A549 (cell line): ENCODE measurements around the gene SLC2A6.

Source experiments
- BHLHE40 ChIP-seq: IDR thresholded peaks from 2 replicates; pipeline ENCODE4 v1.6.1; 2012; ENCODE audit warnings: low read depth, low read length, inconsistent platforms
- CEBPB ChIP-seq, 2 experiments: fragments of >200 bp in 1 of 2; sonication (Bioruptor Twin) in 1 of 2; formaldehyde crosslinking in 1 of 2; IDR thresholded peaks; 2 replicates each; pipeline ENCODE4 v1.6.1; 2012 to 2016
- EP300 ChIP-seq, 2 experiments: fragments of >200 bp; sonication (Bioruptor Twin); formaldehyde crosslinking; IDR thresholded peaks; 2 replicates in 1 of 2; 3 replicates in 1 of 2; pipeline ENCODE4 v1.6.1; 2016 to 2017
- HDAC2 ChIP-seq: fragments of 200-600 bp; sonication (generic); IDR thresholded peaks from 2 replicates; pipeline ENCODE4 v1.6.1; 2016
- HEYL ChIP-seq: fragments of 250-450 bp; sonication (Bioruptor Pico); IDR thresholded peaks from 2 replicates; pipeline ENCODE4 v1.8.0; 2021; ENCODE audit warnings: mild to moderate bottlenecking, moderate library complexity
- JUN ChIP-seq, 2 experiments: fragments of >200 bp; sonication (Bioruptor Twin); formaldehyde crosslinking; IDR thresholded peaks; 2 replicates in 1 of 2; 3 replicates in 1 of 2; pipeline ENCODE4 v1.6.1; 2016 to 2017
- MAZ ChIP-seq: fragments of 150-350 bp; IDR thresholded peaks from 2 replicates; pipeline ENCODE4 v1.6.1; 2014; ENCODE audit warnings: antibody characterized with exemption, low read depth, low read length, borderline replicate concordance
- MYC ChIP-seq: IDR thresholded peaks from 2 replicates; pipeline ENCODE4 v1.6.1; 2012; ENCODE audit warnings: mild to moderate bottlenecking, inconsistent platforms, low read length, improper control_type of control experiment, borderline replicate concordance
- POLR2A ChIP-seq: IDR thresholded peaks from 2 replicates; pipeline ENCODE4 v1.6.1; 2012; ENCODE audit warnings: mild to moderate bottlenecking, low read length
- RFX5 ChIP-seq: fragments of 450-650 bp; IDR thresholded peaks from 2 replicates; pipeline ENCODE4 v1.7.1; 2014; ENCODE audit warnings: antibody characterized with exemption, mild to moderate bottlenecking, moderate library complexity
- SMC3 ChIP-seq: fragments of >200 bp; sonication (Bioruptor Twin); formaldehyde crosslinking; IDR thresholded peaks from 3 replicates; pipeline ENCODE4 v1.6.1; 2018; ENCODE audit warnings: inconsistent platforms
- TF ChIP-seq, protein P1 (sequence below): IDR thresholded peaks from 2 replicates; pipeline ENCODE4 v1.6.1; 2012; ENCODE audit warnings: low read depth, borderline replicate concordance
- TF ChIP-seq, protein P2 (sequence below): fragments of >200 bp; sonication (Bioruptor Twin); formaldehyde crosslinking; IDR thresholded peaks from 3 replicates; pipeline ENCODE4 v1.5.1; 2016
- TF ChIP-seq, protein P3 (sequence below): IDR thresholded peaks from 2 replicates; pipeline ENCODE4 v1.6.1; 2012

DNA sequence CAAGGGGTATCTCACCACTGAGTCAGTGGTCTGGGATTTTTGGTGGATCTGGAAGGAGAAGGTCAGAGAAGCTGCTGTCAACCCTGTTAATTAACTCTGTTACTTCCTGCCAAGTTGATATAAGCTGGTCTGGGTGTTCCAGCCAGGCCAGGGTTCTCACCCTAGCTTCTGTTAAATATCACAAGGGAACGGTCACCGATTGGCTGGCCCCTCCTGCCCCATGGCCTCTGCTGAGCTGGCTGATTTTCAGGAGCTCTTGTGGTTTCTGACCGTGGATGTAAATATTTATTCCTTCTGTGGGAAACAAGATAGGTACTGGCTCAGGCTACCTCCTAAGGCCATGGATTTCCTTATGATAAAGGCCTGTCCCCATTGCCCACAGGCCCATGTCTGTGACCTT, 55.7 kb downstream of the SLC2A6 start:
- no peak for TF ChIP-seq RFX5
- TF ChIP-seq, protein P1, sequence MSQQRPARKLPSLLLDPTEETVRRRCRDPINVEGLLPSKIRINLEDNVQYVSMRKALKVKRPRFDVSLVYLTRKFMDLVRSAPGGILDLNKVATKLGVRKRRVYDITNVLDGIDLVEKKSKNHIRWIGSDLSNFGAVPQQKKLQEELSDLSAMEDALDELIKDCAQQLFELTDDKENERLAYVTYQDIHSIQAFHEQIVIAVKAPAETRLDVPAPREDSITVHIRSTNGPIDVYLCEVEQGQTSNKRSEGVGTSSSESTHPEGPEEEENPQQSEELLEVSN, result no peak
- no peak for TF ChIP-seq HEYL (CRISPR knock-in tag)
- TF ChIP-seq CEBPB (IDR thresholded peaks at IDR 0.05), result no peak
- TF ChIP-seq MYC, result no peak
- no peak for TF ChIP-seq SMC3
- TF ChIP-seq, protein P2, sequence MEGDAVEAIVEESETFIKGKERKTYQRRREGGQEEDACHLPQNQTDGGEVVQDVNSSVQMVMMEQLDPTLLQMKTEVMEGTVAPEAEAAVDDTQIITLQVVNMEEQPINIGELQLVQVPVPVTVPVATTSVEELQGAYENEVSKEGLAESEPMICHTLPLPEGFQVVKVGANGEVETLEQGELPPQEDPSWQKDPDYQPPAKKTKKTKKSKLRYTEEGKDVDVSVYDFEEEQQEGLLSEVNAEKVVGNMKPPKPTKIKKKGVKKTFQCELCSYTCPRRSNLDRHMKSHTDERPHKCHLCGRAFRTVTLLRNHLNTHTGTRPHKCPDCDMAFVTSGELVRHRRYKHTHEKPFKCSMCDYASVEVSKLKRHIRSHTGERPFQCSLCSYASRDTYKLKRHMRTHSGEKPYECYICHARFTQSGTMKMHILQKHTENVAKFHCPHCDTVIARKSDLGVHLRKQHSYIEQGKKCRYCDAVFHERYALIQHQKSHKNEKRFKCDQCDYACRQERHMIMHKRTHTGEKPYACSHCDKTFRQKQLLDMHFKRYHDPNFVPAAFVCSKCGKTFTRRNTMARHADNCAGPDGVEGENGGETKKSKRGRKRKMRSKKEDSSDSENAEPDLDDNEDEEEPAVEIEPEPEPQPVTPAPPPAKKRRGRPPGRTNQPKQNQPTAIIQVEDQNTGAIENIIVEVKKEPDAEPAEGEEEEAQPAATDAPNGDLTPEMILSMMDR, result no peak
- no peak for TF ChIP-seq JUN (IDR thresholded peaks at IDR 0.05)
- TF ChIP-seq MAZ, result no peak
- TF ChIP-seq BHLHE40, result no peak
- TF ChIP-seq POLR2A, result no peak
- no peak for TF ChIP-seq EP300 (IDR thresholded peaks at IDR 0.05)
- TF ChIP-seq, protein P3, sequence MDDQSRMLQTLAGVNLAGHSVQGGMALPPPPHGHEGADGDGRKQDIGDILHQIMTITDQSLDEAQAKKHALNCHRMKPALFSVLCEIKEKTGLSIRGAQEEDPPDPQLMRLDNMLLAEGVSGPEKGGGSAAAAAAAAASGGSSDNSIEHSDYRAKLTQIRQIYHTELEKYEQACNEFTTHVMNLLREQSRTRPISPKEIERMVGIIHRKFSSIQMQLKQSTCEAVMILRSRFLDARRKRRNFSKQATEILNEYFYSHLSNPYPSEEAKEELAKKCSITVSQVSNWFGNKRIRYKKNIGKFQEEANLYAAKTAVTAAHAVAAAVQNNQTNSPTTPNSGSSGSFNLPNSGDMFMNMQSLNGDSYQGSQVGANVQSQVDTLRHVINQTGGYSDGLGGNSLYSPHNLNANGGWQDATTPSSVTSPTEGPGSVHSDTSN, result no peak
- no peak for TF ChIP-seq HDAC2
